Left renal cortex interstitium (tissue), 4 donors: Measurements from ENCODE around the gene TFB1M. TPM values are rescaled to one million over a fixed set of nuclear protein-coding genes. Genes with fewer than 3 reads are reported as not detected.
"Not testable (repeated sequence)": the region's sequence is repeated elsewhere in the genome, so short reads cannot be mapped to it uniquely, and the experiment has no call there.

Experiments
- DNase-seq, 4 donors: peaks; one replicate each; pipeline ENCODE4 v3.0.0-alpha.2; 2013; ENCODE audit warnings: low read depth in 4 of 4, low spot score in 2 of 4, missing footprints in 1 of 4
- polyA plus RNA-seq, 4 donors: library from polyadenylated mRNA; unstranded; fragments of 120-200 nt; gene quantifications; one replicate each; pipeline ENCODE4 v1.2.1, GENCODE V29; 2013; ENCODE audit not compliant: insufficient read length in 4 of 4

Gene TFB1M
- polyA plus RNA-seq = 10 to 100 TPM; 16.4 to 28.2 (median 20.1) TPM

GRCh38 chr6:155314092-155314772 lies at the start of gene TFB1M:
TSS of gene TFB1M (minus strand) at chr6:155314484. CDS start at chr6:155314428, 56 bp downstream.
- DNase-seq = peak; percentile 91 to 98 (median 96)

- not testable (repeated sequence) for DNase-seq
Observed at GRCh38 chr6:155364021-155364420, 49.7 kb upstream of the TFB1M start.

GRCh38 chr6:155362968-155363632 lies 48.8 kb upstream of the TFB1M start:
- DNase-seq = not testable (repeated sequence)

GRCh38 chr6:155354167-155354566 lies 39.9 kb upstream of the TFB1M start:
- DNase-seq = no peak

- DNase-seq = no peak
Observed at GRCh38 chr6:155352811-155353210, 38.5 kb upstream of the TFB1M start.

GRCh38 chr6:155352130-155352420 lies 37.8 kb upstream of the TFB1M start:
- DNase-seq = no peak

GRCh38 chr6:155351273-155352129 lies 37.2 kb upstream of the TFB1M start:
- no peak for DNase-seq

GRCh38 chr6:155349956-155350355 lies 35.7 kb upstream of the TFB1M start:
- no peak for DNase-seq

- DNase-seq = no peak
Observed at GRCh38 chr6:155349129-155349528, 34.8 kb upstream of the TFB1M start.

- DNase-seq = no peak
Observed at GRCh38 chr6:155347800-155348199, 33.5 kb upstream of the TFB1M start.

GRCh38 chr6:155346957-155347356 lies 32.7 kb upstream of the TFB1M start:
- no peak for DNase-seq

GRCh38 chr6:155344341-155345006 lies 30.2 kb upstream of the TFB1M start:
- DNase-seq = no peak

GRCh38 chr6:155341130-155341828 lies 27.0 kb upstream of the TFB1M start:
- no peak for DNase-seq

- DNase-seq = no peak
Observed at GRCh38 chr6:155340464-155341129, 26.3 kb upstream of the TFB1M start.

GRCh38 chr6:155339929-155340328 lies 25.6 kb upstream of the TFB1M start:
- not testable (repeated sequence) for DNase-seq

- DNase-seq = not testable (repeated sequence)
Observed at GRCh38 chr6:155338237-155338636, 24.0 kb upstream of the TFB1M start.

- no peak for DNase-seq
Observed at GRCh38 chr6:155335265-155335664, 21.0 kb upstream of the TFB1M start.

- not testable (repeated sequence) for DNase-seq
Observed at GRCh38 chr6:155334073-155334472, 19.8 kb upstream of the TFB1M start.

- no peak for DNase-seq
Observed at GRCh38 chr6:155333414-155333813, 19.1 kb upstream of the TFB1M start.

GRCh38 chr6:155330922-155331321 lies 16.6 kb upstream of the TFB1M start:
- DNase-seq = no peak
